Measurements from ENCODE around the gene SHLD3. TPM values are rescaled to one million over a fixed set of nuclear protein-coding genes. Genes with fewer than 3 reads are reported as not detected.

SHLD3 gene
- total and polyA plus RNA-seq, 9 of the 15 experiments (the other 6 are each of a cell fraction or from before 2014, with no cell fraction given), result 3.0 to 14.5 (median 8.6) TPM

DNA sequence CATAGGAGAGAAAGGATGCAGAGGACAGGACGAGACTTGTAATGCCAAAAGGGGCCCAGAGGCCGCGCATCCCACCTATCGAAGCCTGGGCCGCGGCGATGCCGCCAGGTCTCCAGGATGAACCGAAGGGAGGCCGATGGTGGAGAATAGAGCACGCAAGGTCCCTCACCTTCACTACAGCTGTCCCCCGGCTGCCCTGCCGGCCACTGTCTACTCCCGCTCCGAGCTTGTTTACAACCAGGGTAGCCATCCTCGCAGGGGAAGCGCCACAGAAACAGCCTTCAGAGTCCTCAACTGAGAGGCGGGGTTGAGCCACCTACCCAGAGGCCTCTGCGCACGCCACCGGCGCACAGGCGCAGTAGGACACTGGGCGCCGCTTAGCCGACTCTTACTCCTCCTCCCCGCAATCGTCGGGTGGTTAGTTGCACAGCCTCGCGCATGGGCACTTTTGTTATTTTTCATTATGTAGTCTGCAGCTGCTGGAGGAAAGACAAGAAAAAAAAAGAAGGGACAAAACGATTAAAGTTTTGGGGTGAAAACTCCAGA lies 729 bp upstream of the SHLD3 start, which contains the start of gene TRIM23 (continued):
- TF ChIP-seq, protein P1, sequence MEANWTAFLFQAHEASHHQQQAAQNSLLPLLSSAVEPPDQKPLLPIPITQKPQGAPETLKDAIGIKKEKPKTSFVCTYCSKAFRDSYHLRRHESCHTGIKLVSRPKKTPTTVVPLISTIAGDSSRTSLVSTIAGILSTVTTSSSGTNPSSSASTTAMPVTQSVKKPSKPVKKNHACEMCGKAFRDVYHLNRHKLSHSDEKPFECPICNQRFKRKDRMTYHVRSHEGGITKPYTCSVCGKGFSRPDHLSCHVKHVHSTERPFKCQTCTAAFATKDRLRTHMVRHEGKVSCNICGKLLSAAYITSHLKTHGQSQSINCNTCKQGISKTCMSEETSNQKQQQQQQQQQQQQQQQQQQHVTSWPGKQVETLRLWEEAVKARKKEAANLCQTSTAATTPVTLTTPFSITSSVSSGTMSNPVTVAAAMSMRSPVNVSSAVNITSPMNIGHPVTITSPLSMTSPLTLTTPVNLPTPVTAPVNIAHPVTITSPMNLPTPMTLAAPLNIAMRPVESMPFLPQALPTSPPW (CRISPR knock-in tag; IDR thresholded peaks at IDR 0.05), result no peak
- TF ChIP-seq CHCHD3 (CRISPR knock-in tag; IDR thresholded peaks at IDR 0.05), result no peak
- TF ChIP-seq, protein P2, sequence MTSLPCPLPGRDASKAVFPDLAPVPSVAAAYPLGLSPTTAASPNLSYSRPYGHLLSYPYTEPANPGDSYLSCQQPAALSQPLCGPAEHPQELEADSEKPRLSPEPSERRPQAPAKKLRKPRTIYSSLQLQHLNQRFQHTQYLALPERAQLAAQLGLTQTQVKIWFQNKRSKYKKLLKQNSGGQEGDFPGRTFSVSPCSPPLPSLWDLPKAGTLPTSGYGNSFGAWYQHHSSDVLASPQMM (CRISPR knock-in tag; IDR thresholded peaks at IDR 0.05), result no peak
- no peak for TF ChIP-seq HDAC6 (IDR thresholded peaks at IDR 0.05; ENCODE audit: low read depth, low read length)
- TF ChIP-seq, protein P3, sequence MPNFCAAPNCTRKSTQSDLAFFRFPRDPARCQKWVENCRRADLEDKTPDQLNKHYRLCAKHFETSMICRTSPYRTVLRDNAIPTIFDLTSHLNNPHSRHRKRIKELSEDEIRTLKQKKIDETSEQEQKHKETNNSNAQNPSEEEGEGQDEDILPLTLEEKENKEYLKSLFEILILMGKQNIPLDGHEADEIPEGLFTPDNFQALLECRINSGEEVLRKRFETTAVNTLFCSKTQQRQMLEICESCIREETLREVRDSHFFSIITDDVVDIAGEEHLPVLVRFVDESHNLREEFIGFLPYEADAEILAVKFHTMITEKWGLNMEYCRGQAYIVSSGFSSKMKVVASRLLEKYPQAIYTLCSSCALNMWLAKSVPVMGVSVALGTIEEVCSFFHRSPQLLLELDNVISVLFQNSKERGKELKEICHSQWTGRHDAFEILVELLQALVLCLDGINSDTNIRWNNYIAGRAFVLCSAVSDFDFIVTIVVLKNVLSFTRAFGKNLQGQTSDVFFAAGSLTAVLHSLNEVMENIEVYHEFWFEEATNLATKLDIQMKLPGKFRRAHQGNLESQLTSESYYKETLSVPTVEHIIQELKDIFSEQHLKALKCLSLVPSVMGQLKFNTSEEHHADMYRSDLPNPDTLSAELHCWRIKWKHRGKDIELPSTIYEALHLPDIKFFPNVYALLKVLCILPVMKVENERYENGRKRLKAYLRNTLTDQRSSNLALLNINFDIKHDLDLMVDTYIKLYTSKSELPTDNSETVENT (CRISPR knock-in tag; IDR thresholded peaks at IDR 0.05), result peak; percentile 35; the same call in 1 of the 2 replicates
- TF ChIP-seq SREBF2 (CRISPR knock-in tag; IDR thresholded peaks at IDR 0.05), result no peak
- no peak for TF ChIP-seq TFAM (CRISPR knock-in tag; conservative IDR thresholded peaks at IDR 0.05)
- no peak for TF ChIP-seq KHSRP (IDR thresholded peaks at IDR 0.05)
- no peak for TF ChIP-seq TCF7 (IDR thresholded peaks at IDR 0.05; ENCODE audit: borderline replicate concordance)
- TF ChIP-seq SNRNP70 (optimal IDR thresholded peaks at IDR 0.05; ENCODE audit: low read depth, low read length), result no peak
- TF ChIP-seq, protein P4, sequence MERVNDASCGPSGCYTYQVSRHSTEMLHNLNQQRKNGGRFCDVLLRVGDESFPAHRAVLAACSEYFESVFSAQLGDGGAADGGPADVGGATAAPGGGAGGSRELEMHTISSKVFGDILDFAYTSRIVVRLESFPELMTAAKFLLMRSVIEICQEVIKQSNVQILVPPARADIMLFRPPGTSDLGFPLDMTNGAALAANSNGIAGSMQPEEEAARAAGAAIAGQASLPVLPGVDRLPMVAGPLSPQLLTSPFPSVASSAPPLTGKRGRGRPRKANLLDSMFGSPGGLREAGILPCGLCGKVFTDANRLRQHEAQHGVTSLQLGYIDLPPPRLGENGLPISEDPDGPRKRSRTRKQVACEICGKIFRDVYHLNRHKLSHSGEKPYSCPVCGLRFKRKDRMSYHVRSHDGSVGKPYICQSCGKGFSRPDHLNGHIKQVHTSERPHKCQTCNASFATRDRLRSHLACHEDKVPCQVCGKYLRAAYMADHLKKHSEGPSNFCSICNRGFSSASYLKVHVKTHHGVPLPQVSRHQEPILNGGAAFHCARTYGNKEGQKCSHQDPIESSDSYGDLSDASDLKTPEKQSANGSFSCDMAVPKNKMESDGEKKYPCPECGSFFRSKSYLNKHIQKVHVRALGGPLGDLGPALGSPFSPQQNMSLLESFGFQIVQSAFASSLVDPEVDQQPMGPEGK (CRISPR knock-in tag; IDR thresholded peaks at IDR 0.05; ENCODE audit: borderline replicate concordance), result no peak
- TF ChIP-seq NR3C1 (CRISPR knock-in tag; IDR thresholded peaks at IDR 0.05), result no peak
- TF ChIP-seq CSDE1 (IDR thresholded peaks at IDR 0.05), result no peak

Measured in K562 (cell line).